NCI-H146 treated with DMSO at 0.1 percent for 48 hours (cell line): ENCODE data around the gene TSPAN5.

ENCODE experiments used
- DNase-seq: peaks from one replicate; lab custom pipeline; 2025; ENCODE audit not compliant: unreplicated experiment; lab: John Stamatoyannopoulos, UW

TSPAN5 gene

DNA sequence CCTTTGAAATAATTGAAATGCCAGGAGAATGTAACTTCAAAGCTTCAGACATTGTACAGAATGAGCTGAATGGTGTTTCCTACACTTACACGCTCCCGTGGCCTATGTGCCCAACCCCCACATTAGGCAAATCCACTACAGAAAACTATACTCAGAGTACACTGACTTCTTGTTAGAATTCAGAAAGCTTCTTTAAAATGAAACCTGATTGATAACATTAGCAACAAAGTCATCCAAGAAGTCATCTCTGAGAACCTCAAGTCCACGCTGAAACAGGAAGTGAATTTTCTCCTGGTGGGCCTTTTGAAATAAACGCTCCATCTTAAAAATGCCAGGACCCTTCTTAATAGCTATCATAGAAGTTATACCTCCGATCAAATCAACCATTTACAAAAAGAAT, 136.3 kb downstream of the TSPAN5 start:
- DNase-seq: no peak

DNA sequence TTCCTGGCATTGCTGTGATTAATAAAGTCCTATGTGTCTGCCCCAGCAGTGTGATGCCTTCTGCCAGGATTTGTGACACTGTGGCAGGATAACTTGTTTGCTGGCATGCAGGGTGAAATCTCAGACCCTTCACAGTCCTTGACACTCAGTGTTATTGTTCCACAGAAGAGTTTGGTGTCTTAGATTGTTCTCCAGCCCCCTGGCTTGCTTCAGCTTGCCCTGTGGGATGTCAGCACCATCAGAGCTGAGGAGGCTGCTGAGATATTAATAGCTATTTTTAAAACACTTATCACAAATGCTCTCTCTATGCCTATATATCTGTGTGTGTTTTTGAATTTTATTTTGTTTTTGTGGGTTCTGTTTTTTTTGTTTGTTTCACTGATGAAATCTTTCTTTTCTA, 136.9 kb downstream of the TSPAN5 start:
- no peak for DNase-seq

DNA sequence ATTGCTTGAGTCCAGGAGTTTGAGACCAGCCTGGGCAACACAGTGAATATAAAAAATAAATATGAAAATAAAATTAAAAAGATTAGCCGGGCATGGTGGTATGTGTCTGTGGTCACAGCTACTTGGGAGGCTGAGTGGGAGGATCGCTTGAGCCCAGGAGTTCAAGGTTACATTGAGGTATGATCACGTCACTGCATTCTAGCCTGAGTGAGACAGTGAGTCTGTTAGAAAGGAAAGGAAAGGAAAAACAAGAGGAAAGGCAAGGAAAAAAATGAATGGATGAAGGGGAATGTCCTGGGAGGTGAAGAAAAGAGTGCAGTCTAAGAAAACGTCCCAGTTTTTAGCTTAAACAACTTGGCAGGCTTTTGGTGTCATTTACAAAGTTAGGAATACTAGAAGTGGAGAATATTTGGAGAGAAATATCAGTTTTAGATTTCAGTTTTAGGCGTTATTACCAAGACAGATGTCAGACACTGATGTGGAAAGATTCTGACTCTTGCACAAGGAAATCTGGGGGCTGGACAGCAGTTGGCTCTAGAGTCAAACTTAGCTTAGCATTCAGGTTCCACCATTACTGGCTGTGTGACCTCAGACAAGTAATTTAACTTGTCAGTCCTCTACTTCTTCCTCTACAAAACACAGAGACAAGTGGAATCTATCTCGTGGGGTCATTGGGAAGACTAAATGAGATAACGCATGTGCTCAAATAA, 139.0 kb downstream of the TSPAN5 start:
- DNase-seq: no peak

DNA sequence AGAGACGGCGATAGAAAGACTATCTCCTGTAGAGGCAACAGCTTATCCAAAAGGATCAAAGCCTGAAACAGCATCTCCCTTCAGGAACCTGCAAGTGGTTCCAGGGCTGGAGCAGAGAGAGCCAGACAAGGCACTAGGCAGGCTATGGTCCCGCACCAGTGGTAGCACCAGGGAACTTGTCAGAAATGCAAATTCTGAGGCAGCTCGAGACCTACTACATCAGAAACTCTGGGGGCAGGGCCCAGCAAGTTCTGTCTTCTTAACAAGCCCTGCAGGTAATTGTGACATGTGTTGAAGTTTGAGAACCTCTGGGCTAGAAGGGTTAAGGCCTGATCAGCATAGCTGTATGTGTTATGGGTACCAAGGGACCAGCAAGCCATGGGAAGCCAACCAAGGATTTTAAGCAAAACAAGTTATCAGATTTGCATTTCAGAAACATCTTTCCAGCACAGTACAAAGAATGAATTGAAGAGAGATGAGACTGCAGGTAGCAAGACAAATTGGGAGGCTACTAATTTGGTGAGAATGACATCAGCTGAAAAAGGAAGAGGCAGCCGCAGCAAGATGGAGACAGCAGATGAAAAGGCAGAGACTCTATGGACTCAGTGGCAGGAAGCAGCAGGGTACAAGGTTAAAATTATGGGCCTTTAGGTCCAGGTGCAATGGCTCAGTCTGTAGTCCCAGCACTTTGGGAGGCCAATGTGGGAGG, 139.7 kb downstream of the TSPAN5 start:
- DNase-seq: no peak

DNA sequence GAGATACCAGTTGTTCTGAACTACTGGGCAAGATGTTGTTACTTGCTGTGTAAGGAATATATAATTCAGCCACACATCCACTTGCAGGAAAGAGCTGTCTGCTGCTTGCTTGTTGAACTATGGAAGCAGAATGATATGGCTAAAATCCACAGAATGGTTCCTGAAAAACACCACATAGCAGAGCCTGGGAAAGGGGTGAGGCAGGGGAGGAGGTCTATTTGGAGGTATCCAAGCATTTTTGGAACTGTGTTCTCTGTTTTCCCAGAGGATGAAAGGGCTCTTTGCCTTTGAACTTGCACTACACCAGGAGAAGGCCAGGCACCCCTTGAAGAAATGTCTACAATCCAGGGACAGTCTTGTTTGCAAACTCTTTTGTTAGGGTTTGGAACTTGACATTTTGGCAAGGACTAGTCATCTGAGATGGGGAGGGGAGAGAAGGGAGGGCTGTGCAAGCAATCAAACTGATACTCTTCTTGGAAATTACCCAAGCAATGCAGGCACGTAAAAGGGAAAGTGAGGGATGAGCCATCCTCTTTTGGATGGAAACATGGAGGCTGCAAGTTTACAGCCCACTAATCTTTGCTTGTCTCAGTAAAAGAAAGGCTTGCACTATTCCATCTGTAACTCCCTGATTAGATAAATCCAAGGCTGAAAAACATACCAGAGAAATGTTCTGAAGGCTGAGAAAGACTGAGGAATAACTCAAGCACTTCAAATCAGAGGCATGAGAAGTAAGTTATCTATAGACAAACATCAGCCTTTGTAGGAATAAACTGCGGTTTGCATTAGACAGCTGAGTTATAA, 141.0 kb downstream of the TSPAN5 start:
- no peak for DNase-seq

DNA sequence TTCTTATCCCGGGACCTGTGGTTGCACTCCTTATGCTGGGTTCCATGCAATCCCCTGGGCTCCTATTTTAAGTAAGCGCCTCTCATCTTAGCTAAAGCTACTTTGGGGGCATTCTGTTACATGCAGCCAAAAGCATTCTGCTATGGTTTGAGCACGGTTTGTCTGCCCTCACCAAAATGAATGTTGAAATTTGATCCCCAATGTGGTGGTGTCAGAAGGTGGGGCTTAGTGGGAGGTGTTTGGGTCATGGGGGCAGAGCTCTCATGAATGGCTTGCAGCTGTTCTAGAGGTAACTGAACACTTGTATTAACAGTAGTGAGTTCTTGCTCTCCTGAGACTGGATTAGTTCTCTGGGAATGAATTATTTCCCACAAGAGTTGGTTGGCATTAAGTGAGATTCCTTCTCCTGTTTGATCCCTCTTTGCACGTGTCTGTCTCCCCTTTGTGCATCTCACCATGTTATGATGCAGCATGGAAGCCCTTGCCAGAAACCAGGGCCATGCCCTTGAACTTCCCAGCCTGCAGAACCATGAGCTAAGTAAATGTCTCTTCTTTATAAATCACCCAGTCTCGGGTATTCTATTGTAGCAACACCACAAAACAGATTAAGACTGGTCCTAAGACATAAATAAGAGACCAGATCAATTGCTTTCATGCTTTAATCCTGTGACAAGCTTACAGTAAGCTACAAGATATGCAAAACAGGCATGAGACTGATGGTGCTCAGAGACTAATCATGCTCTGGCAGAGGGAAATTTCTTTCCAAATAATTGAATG, 141.8 kb downstream of the TSPAN5 start:
- no peak for DNase-seq

DNA sequence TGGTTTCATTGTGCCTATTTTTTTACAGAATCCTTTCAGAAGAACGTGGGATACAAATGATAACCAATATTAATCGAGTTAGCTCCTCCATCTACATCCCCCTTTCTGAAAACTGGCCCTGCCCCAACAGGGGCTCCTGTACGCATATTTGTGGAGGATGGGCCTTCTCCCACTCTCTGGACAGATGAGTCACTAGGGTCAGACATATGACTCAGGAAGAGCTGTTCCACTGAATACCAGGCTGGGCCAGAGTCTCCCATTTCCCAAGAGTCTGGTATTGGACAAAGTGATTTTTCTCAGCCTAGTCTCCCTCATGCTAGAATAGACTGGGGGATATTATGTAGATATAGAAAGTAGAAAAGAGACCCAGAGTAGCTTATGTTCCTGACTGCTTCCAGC, 142.4 kb downstream of the TSPAN5 start:
- no peak for DNase-seq

DNA sequence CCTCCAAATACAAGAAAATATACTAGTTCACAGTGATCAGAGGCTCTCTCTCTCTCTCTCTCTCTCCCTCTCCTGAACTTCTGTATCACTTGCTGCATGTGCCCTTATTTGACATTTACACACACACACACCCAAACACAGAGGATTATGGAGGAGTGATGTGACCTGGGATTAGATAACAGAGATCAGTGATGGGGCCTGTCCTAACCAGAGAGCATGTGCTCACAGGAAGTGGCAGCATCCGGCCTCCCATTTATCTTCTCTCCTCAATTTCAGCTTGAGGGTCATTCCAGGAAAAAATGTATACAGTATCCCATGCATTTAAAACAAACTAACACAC, 143.0 kb downstream of the TSPAN5 start:
- DNase-seq: no peak

DNA sequence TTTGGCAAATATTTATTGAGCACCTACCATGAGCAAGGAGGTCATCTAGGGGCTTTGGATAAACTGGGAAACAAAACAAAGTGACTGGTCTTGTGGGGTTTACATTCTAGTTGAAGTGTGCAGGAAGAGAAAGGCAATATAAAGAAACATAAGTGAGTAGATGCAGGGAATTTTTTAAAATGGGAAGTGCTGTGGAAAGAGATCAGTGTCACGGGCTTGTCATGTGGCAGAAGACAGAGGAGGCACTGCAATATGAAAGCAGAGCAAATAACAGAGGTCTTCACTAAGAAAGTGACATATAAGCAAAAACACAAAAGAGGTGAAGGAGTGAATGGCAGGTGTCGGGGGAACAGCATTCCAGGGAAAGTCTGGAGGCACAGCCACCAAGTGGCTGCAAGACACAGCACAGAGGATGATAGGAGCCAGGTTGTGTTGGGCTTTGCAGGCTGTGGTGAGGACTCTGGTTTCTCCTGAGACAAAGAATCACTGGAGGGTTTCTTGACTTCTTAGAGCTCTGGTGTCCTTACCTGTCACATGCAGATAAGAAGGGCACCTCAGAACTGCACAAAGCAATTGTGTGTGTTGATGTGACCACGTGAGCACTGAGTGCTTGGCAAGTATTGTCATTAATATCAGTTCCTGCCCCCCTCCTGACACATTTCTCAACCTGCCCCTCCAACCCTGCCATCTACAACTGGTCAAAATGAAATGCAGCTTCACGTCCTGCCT, 143.5 kb downstream of the TSPAN5 start:
- DNase-seq: no peak

DNA sequence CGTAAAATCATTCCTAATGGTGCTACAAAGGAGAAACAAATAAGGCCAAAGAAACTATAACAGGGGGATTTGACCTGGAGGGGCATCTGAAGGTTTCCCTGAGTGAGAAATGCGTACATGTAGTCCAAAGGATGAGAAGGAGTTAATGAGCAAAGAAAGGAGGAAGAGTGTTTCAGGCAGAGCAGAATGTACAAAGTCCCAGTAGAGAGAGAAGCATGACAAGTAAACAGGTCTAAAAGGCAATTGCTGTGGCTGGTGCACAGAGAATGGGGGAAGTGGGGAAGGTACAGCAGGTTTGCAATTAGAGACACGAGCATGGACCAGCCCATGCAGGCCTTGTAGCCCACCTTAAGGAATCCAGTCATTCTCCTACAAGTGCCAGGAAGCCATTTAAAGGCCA, 145.5 kb downstream of the TSPAN5 start:
- no peak for DNase-seq

DNA sequence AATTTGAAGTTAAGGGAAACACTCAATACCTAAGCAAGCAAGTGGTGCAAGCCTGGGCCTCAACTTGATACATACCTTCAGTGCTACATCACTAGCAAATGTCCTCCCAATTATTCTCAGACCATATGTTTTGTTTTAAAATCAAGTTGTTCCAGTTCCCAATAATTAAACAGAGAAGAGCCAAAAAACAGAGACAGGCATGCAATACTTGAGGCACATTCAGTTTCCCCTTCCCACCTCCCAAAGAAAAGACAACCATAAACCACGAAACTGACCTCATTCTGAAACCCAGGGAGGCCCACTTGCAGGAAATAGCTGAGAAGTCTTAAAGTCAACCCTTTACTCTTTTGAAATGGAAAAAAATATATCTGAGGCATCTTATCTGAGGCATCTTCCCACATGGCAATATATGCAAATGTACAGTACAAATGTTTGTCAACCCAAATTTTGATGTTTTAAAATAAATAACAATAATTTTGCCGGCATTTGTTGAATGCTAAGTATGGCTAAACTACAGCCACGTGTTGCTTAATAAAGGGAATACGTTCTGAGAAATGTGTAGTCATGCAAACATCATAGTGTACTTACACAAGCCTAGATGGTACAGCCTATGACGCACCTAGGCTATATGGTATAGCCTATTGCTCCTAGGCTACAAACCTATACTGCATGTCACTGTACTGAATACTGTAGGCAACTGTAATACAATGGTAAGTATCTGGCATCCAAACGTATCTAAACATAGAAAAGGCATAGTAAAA, 147.5 kb downstream of the TSPAN5 start:
- no peak for DNase-seq

DNA sequence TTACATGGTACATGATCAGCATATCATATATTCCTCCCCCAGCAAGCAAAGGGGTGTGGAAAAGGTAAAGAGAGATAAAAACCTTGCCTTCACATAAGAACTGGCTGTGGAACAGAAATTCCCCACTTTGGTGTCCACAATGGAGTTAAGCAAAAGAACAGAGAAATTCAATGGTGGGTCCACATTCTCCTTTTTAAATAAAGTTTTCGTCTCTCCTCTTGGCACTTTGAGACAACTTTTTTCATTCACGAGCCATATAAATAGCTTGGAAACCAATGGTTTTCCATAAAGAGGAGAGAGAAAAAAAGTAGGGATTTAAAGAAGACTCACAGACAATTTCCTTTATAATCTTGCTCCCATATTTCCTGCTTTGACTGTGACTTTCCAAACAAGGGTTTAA, 148.1 kb downstream of the TSPAN5 start:
- DNase-seq: no peak

DNA sequence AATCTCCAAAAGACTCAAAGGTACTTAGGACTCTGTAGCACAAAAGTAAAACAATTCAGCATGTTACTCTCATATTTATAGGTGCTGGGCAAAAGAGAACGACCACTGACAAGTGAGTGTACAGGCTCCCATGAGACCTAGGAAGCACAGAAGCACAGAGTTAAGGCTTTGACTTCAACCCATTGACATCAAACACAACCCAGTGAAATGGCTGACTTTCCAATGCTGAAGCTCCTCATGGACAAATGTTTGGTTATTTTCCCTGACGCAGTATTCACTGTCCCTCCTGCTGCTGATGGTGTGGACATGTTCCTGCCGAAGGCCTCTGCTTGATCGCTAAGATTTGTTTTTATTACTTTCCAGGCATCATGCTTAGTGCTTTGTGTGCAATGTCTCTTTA, 148.7 kb downstream of the TSPAN5 start:
- DNase-seq: no peak

DNA sequence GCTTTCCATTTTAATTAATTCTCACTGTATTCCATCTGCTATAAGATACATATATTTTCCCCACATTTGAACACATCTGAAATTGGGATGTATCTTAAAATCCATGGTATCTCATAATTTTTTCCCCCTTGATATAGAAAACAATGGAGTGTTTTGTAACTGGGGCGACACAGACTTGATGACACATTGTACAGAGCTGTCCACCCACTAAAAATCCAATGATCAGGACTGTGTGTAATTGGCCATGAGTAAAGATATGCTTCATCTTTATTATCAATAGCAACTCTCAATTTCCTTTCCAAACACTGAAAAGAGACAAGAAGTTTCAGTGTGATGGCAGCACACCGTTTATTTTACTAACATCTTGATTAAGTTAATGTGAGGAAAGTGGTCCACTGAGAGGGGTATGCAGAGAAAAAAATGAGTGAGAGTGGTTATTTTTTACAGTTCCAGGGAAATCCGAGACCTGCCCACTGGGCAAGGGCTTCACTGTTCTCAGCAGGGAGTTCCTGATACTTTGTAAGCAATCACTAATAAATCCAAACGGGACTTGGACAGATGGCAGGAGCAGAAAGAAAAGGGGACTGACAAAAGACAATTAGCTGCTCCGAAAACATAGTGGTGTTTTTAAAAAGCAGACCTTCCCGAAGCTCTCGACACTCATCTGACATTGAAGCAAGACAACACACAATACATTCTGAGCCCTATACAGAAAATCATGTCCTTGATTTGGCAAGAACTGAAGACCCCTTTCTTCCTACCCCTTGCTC, 149.4 kb downstream of the TSPAN5 start:
- DNase-seq: no peak

DNA sequence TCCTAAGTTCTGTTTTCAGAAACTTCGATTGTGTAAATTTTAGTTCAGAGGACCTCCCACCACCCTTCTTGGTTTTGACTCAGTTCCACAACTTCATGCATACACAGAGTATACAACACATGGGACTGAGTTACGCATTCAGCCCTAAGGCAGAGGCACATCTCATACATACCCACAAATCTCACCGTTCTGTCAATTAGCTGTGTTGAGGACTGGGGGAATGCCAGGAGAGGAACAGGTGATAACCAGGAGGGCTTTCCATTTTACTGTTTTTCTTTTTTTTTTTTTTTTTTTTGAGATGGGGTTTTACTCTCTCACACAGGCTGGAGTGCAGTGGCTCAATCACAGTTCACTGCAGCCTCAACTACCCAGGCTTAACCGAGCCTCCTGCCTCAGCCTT, 150.2 kb downstream of the TSPAN5 start:
- DNase-seq: no peak

DNA sequence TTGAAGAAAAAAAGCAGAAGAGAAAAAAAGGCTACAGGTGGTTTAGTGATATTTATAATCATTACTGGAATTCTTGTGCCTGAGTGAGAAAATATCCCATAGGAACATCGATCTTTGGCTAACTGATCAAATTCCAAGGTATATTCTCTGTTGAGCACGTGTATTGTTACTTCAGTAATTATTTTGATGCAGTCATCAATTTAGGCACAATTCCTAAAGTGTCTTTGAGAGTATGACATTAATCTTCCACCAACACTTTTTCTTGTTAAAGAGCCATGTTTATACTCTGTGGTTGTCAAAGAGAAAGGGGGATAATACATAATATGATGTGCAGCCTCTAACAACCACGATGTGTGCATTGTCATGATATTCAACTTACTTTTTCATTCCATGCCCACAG, 151.1 kb downstream of the TSPAN5 start:
- DNase-seq: no peak

DNA sequence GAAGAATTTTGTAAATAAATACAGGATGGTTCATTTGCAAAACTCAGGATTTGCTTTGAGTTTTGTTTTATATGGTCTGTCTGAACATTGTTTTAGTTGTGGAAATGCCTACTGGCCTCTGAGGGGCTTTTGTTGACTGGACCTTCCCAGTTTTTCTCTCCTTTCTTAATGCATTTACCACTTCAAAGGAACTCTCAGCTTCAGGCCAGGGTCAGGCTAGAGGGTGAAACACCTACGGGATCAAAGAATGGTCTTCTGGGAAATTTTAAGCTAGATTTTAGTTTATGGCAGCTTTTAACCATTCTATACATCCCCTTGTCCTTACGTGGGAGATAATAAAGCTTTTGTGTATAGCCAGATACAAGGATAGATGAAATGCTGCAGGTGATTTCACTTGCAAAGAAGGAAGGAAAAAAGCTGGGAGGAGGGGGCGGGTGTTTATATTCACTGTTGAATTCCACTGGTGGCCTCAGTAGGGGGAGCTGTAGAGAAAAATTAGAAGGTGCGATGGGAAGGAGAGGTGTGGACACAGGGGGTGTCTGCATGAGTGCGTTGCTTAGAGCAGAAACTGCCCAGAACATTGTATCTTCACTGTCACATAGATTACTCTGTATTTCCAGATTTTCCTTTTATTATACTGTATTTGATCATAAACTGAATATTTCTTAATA, 151.8 kb downstream of the TSPAN5 start:
- DNase-seq: no peak

DNA sequence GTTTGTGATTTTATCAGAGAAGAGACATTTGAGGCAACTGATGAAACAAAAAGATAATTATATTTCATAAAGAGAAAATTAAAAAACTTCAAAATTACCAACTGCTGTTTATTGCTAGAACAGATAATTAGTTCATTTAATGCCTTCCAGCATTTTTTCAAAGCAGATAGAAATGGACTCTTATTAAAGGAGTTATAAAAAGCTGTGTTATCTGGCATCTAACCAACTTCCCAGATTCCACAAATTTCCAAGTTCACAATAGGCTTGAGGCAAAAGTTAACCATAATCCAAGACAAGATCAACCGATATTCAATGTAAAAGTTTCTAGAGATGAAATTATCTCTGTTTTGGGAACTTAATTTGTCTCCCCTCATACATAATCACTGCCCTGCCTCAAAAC, 152.4 kb downstream of the TSPAN5 start:
- no peak for DNase-seq

DNA sequence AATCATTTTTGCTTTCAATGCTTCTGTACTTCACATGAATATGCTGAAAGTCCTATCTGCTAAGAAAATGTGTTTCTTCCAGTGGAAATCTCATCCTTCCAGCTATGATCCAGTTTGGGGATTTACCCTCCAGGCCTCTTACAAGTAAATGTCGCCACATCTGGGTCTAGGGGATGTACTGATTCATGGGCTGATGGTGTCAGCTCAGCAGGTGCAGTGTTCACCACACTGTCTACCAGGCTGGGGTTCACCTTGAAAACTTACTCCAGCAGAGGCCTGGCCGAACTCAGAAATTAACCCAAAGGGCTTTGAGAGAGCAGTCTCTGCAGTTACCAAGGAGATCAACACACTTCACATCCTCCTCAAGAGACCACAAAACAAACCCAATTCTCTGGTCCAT, 154.3 kb downstream of the TSPAN5 start:
- no peak for DNase-seq
